GM19397 (cell line): Measurements from ENCODE around the gene CRIP3.
"Not testable (repeated sequence)": the region's sequence is repeated elsewhere in the genome, so short reads cannot be mapped to it uniquely, and the experiment has no call there.

Source experiments
- ATAC-seq: cut with Tn5 transposase; IDR thresholded peaks from one replicate; pipeline ENCODE4 v1.9.1; 2021; ENCODE audit warnings: mild to moderate bottlenecking, moderate library complexity; ENCODE audit not compliant: unreplicated experiment

CRIP3 gene

GRCh38 chr6:43307451-43308100 lies 1.1 kb downstream of the CRIP3 start:
- no peak for ATAC-seq

DNA sequence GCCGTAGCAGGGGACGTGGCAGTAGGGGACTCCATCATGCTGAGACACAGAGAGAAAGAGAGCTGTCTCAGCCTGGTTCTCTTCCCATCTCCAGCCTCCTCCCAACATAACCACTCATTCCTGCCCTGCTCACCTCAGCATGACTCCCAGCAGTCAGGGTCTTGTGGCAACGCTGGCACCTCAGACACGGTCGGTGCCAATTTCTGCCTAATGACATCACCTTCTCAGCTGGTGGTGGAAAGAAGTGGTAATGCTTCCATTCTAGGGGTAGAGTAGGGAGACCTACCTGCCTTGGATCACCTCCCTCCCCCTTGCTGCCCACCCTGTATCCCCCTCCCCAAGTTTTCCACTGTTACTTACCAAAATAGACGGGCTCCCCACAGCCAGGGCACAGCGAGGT lies 2.5 kb downstream of the CRIP3 start:
- ATAC-seq, result no peak

- no peak for ATAC-seq
Measured at GRCh38 chr6:43304882-43305281, 3.7 kb downstream of the CRIP3 start.

GRCh38 chr6:43304361-43304760 lies 4.3 kb downstream of the CRIP3 start:
- no peak for ATAC-seq

DNA sequence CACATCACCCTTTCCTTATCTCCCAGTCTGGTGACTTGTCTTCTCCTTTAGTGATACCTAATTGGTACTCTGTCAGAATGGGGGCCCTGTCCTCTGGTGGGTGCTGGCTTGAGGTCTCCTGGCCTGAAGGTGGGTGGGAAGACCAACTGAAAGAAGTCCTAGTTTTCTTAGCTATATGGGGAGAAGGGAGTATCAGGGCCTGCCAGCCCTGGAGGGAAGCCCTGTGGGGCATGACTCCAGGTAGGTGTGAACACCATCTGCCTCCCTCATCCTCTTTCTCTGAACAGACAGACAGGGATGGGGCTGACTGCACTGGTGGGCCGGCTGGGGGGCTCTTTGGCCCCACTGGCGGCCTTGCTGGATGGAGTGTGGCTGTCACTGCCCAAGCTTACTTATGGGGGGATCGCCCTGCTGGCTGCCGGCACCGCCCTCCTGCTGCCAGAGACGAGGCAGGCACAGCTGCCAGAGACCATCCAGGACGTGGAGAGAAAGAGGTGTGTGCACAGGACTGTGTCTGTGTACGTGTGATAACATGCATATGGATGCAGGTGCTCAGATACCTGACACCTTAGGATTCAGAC lies 4.8 kb downstream of the CRIP3 start:
- ATAC-seq, result no peak

DNA sequence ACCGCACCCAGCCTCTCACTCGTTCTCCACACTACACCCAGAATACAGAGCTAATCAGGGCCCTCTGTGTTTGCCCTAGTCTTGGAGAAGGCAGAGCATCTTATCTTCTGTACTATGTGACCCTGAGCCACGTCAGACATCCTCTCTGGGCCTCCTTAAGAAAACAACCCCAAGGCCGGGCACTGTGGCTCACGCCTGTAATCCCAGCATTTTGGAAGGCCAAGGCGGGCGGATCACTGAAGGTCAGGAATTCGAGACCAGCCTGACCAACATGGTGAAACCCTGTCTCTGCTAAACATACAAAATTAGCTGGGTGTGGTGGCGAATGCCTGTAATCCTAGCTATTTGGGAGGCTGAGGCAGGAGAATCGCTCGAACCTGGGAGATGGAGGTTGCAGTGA lies 5.6 kb downstream of the CRIP3 start:
- ATAC-seq, result not testable (repeated sequence)

DNA sequence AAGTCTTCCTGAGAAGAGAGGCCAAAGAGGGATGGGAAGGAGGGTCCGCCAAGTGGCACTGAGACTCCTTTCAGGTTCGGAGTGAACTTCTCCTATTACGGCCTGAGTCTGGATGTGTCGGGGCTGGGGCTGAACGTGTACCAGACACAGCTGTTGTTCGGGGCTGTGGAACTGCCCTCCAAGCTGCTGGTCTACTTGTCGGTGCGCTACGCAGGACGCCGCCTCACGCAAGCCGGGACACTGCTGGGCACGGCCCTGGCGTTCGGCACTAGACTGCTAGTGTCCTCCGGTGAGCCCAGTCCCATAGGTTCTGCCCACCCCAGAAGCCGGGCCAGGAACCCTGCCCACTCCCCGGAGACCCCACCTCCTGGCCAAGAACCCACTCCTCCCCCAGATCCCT lies 6.5 kb downstream of the CRIP3 start:
- ATAC-seq, result no peak

DNA sequence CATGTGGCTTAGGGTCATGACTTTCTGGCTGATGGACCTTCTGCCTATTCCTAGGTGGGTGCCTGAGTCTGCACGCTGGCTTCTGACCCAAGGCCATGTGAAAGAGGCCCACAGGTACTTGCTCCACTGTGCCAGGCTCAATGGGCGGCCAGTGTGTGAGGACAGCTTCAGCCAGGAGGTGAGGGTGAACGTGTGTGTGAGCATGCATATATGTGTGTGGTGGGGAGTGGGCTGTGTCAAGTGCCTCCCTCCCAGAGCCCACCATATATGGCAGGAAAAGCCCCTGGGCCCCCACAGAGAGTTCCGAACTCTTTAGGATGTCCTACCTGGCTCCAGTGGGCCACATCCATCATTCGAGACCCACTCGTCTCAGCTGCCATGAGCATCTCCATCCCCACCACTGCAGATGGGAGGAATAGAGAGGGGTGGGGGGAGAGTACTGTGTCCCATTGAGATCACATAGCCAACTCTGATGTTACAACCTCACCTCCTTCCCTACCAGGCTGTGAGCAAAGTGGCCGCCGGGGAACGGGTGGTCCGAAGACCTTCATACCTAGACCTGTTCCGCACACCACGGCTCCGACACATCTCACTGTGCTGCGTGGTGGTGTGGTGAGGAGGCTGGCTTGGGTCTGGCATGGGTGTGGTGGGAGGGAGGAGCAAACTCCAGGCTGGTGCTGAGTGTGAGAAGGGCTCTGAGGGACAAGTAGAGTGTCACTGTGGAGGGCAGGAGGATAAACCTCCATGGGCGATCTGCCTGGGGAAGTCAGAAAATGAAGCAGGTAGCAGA lies 7.3 kb downstream of the CRIP3 start:
- ATAC-seq, result no peak

DNA sequence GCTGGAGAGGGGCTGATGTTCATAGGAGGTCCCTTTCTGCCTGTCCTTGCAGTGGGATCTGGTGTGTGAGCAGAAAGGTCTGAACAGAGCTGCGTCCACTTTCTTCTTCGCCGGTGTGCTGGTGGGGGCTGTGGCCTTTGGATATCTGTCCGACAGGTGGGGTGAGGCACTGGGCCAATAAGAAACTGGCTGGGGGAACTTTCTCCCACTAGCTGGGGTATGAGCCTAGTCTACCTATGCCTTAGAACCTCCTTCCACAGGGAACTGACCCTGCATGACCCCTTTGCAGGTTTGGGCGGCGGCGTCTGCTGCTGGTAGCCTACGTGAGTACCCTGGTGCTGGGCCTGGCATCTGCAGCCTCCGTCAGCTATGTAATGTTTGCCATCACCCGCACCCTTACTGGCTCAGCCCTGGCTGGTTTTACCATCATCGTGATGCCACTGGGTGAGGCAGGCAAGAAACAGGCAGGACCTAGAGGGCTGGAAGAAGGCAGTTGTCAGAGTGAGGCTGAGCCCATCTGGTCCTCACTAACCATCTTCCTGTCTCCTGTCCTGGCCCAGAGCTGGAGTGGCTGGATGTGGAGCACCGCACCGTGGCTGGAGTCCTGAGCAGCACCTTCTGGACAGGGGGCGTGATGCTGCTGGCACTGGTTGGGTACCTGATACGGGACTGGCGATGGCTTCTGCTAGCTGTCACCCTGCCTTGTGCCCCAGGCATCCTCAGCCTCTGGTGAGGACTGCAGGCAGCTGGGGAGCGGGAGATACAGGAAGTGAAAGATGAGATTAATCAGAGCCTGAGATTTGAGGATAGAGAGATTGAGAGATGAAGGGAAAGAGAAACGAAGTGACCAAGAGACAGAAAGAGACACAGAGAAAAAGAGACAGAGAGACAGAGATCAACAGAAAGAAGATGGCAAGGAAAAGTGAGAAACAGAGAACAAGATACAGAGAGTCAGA lies 9.0 kb downstream of the CRIP3 start:
- no peak for ATAC-seq

DNA sequence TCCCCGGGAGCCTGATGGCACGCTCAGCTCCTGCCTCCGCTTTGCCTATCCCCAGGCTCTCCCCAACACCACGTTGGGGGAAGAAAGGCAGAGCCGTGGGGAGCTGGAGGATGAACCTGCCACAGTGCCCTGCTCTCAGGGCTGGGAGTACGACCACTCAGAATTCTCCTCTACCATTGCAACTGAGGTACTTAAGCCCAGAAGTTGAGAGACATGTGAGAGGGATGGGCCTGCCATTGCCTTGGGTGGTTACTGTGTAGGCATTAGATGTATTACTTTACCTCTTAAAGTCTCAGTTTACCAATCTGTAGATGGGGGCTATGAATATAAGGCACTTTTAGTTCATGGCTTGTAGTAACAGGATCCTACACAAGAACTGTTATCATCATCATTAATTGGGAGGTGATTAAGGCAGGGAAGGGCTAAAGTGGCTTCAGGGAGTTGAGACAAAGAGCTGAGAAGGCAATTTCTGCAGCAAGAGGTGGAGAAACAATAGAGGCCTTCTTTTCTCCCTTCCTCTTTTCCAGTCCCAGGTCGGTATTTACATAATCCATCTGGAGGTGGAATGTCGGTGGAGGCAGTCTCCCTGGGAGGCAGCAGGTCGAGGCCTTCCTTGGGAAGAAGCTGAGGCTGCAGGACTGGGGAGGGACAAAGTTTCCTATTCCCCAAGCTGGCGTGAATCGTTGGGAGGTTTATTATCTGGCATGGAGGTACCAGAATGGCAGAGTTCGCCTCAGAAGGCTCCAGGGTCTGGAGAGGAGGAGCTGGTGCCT lies 9.9 kb downstream of the CRIP3 start:
- ATAC-seq, result no peak

GRCh38 chr6:43297644-43298564 lies 10.7 kb downstream of the CRIP3 start, which contains the start of gene SLC22A7:
TSS of gene SLC22A7 (plus strand) at chr6:43298260. CDS start at chr6:43298359, 99 bp downstream.
- ATAC-seq, result no peak

DNA sequence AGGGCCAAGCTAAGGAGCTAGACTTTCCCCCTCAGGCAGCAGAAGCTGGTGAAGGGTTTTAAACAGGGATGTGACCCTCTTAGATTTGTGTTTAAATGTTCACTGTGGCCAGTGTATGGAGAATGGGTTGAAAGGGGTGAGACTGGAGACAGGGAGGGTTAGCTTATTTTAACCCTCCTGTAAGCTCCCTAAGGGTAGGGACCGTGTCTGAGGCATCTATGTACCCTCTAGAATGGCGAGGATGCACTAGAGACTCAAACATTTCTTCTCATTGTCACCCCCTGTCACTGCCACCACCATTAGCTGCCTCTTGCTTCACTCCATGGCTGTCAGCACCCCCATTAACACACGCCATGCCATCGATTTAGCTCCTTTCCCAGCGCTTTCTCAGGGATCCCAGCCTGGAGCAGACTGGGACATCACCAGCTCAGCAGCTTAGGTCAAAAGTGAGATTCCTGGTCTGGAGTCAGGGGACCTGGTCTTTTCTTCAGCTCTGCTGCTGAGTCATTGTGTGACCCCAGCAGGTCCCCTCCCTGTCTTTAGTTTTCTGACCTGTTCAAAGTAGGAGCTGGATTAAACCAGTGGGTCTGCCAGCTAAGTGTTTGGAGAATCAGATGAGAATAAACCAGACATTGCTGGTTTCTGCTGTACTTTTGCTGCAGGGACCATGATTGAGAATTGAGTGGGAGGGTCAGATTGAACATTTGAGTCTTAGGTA lies 11.7 kb downstream of the CRIP3 start:
- ATAC-seq, result no peak

DNA sequence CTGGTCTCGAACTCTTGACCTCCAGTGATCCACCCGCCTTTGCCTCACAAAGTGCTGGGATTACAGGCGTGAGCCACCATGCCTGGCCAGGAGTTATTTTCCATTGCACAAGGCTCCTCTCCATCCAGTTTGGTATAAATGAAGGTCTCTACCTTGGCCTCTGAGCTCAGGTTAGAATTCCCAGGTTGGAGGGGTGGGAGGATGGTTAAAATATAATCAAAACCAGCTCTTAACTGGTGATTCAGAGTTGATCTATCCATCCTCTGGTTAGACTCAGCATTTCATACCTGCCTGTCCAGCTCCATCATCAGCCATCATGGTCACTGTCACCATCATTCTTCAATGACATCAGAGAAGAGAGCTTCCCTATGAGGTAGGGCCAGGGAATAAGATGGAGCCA lies 13.2 kb downstream of the CRIP3 start:
- ATAC-seq, result no peak

DNA sequence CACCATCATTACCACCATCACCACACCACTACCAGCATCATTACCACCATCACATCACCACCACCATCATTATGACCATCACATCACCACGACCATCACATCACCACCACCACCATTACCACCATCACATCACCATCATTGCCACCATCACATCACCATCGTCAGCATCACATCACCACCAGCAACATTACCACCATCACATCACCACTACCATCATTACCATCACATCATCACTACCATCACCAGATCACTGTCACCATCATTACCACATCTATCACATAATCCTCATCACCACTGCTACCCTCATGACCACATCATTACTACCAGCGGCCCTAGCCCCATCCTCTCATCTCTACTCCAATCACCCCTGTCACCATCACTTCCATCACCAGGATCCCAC lies 14.1 kb downstream of the CRIP3 start:
- no peak for ATAC-seq

GRCh38 chr6:43293698-43294097 lies 14.9 kb downstream of the CRIP3 start:
- ATAC-seq, result no peak

DNA sequence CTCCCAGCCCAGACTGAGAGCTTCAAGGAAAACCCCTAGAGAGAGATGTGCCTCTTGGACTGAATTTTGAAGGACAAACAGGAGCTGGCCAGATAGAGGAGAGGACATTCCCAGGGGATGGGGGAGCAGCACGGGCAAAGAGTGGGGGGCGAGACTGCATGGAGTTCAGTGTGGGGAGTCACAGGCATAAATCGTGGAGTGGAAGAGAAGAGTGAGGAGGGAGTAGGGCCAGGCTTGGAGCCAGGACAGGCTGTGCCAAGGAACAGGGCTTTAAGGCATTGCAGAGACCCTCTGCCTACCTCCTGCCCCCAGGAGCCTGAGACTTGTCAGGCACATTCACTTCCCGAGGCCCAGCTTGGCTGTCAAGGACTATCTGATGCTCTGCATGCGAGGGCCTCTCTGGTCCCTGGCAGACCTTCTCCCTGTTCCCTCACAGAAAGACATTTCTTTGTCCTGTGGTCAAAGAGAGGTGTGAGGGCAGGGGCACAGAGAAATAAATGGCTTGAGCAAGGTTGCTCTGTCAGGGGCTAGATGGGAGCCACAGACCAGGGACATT lies 15.8 kb downstream of the CRIP3 start:
- ATAC-seq, result no peak

GRCh38 chr6:43292341-43292740 lies 16.3 kb downstream of the CRIP3 start:
- ATAC-seq, result no peak

GRCh38 chr6:43291708-43292107 lies 16.9 kb downstream of the CRIP3 start:
- ATAC-seq, result no peak
